SK-N-SH (cell line): ENCODE results near the gene SULT1C2. TPM values are rescaled to one million over a fixed set of nuclear protein-coding genes. Genes with fewer than 3 reads are reported as not detected.

ENCODE experiments used
- CTCF ChIA-PET: fragments of 300-600, 350-600 bp; formaldehyde crosslinking; extraction: SDS; loops from one replicate; lab custom pipeline; 2021; lab: Yijun Ruan, JAX
- POLR2A ChIA-PET: fragments of 350-600 bp; sonication (Branson Sonifier 250); formaldehyde crosslinking; extraction: SDS; loops from one replicate; lab custom pipeline; 2020; ENCODE audit warnings: antibody characterized with exemption, inconsistent platforms; lab: Yijun Ruan, JAX
- DNase-seq: peaks from one replicate; pipeline ENCODE4 v3.0.0; 2012
- H2AFZ ChIP-seq: fragments of 200-600 bp; sonication (generic); 2 replicates; pipeline ENCODE4 v1.8.1; 2016; ENCODE audit warnings: antibody characterized with exemption, mild to moderate bottlenecking, low read depth
- H3F3A ChIP-seq: fragments of 200-600 bp; sonication (generic); replicated peaks from 2 replicates; pipeline ENCODE3; 2016; ENCODE audit warnings: antibody characterized with exemption, mild to moderate bottlenecking; ENCODE audit not compliant: insufficient read depth
- H3K27ac ChIP-seq, 2 experiments: fragments of 200-500 bp in 1 of 2; fragments of 200-600 bp in 1 of 2; sonication (Bioruptor generic) in 1 of 2; sonication (generic), shearing (Covaris generic) in 1 of 2; 2 replicates each; pipeline versions ENCODE4 v1.5.1 to v1.6.1; 2014 to 2016; ENCODE audit warnings: low read depth in 2 of 2, inconsistent platforms in 1 of 2, low read length in 1 of 2, mild to moderate bottlenecking in 1 of 2, mixed read lengths in 1 of 2
- H3K27me3 ChIP-seq: fragments of 200-600 bp; sonication (generic), shearing (Covaris generic); 2 replicates; pipeline ENCODE4 v1.6.1; 2016; ENCODE audit warnings: mixed run types; ENCODE audit not compliant: insufficient read depth
- H3K36me3 ChIP-seq, 2 experiments: fragments of 200-500 bp in 1 of 2; fragments of 200-600 bp in 1 of 2; sonication (Bioruptor generic) in 1 of 2; sonication (generic) in 1 of 2; replicated peaks in 1 of 2; 2 replicates each; pipeline versions ENCODE3 to v1.5.1; 2014 to 2016; ENCODE audit warnings: low read length in 1 of 2, mild to moderate bottlenecking in 1 of 2; ENCODE audit not compliant: insufficient read depth in 2 of 2, control insufficient read depth in 1 of 2
- H3K4me1 ChIP-seq, 2 experiments: fragments of 200-500 bp in 1 of 2; fragments of 200-600 bp in 1 of 2; sonication (Bioruptor generic) in 1 of 2; sonication (generic), shearing (Covaris generic) in 1 of 2; 2 replicates each; pipeline versions ENCODE4 v1.5.1 to v1.6.1; 2014 to 2016; ENCODE audit warnings: low read depth in 1 of 2, low read length in 1 of 2, mixed run types in 1 of 2; ENCODE audit not compliant: insufficient read depth in 2 of 2, control insufficient read depth in 1 of 2
- H3K4me2 ChIP-seq: fragments of 200-600 bp; sonication (generic), shearing (Covaris generic); 2 replicates; pipeline ENCODE4 v1.6.1; 2017; ENCODE audit warnings: mixed run types
- H3K4me3 ChIP-seq, 2 experiments: fragments of 200-500 bp in 1 of 2; fragments of 200-600 bp in 1 of 2; sonication (Bioruptor generic) in 1 of 2; sonication (generic), shearing (Covaris generic) in 1 of 2; 2 replicates each; pipeline versions ENCODE4 v1.5.1 to v1.8.1; 2014 to 2016; ENCODE audit warnings: low read depth in 2 of 2, inconsistent platforms in 1 of 2, low read length in 1 of 2, mild to moderate bottlenecking in 1 of 2, mixed read lengths in 1 of 2, moderate library complexity in 1 of 2
- H3K79me2 ChIP-seq: fragments of 200-600 bp; sonication (generic); 2 replicates; pipeline ENCODE4 v1.8.1; 2017; ENCODE audit warnings: mild to moderate bottlenecking; ENCODE audit not compliant: insufficient read depth
- H3K9ac ChIP-seq: fragments of 200-600 bp; sonication (generic); 2 replicates; pipeline ENCODE4 v1.6.1; 2017; ENCODE audit warnings: mixed run types
- H3K9me2 ChIP-seq: fragments of 200-600 bp; sonication (generic); 2 replicates; pipeline ENCODE4 v1.6.1; 2017; ENCODE audit warnings: mixed run types
- H3K9me3 ChIP-seq: fragments of 200-600 bp; sonication (generic); 2 replicates; pipeline ENCODE4 v1.6.1; 2017; ENCODE audit warnings: mixed run types, mild to moderate bottlenecking, moderate library complexity
- H4K20me1 ChIP-seq: fragments of 200-600 bp; sonication (generic); 2 replicates; pipeline ENCODE4 v1.6.1; 2017; ENCODE audit warnings: mild to moderate bottlenecking, mixed run types; ENCODE audit not compliant: insufficient read depth
- CHD2 ChIP-seq: fragments of 150-350 bp; IDR thresholded peaks from 2 replicates; pipeline ENCODE4 v1.6.1; 2018; ENCODE audit warnings: low read length; ENCODE audit not compliant: partially characterized antibody
- EP300 ChIP-seq, 2 experiments: IDR thresholded peaks; 2 replicates each; pipeline versions ENCODE4 v1.4.0 to v1.6.1; 2012; ENCODE audit warnings: borderline replicate concordance in 1 of 2, low read depth in 1 of 2, low read length in 1 of 2
- FOXM1 ChIP-seq: IDR thresholded peaks from 2 replicates; pipeline ENCODE4 v1.4.0; 2012; ENCODE audit warnings: low read depth, mild to moderate bottlenecking
- GATA2 ChIP-seq: sonication (generic); formaldehyde crosslinking; IDR thresholded peaks from 2 replicates; pipeline ENCODE4 v1.5.0; 2020; ENCODE audit warnings: mild to moderate bottlenecking, missing genetic modification reagents
- MEF2A ChIP-seq: IDR thresholded peaks from 2 replicates; pipeline ENCODE4 v1.4.0; 2012; ENCODE audit warnings: low read depth, borderline replicate concordance
- MXI1 ChIP-seq: IDR thresholded peaks from 2 replicates; pipeline ENCODE4 v1.6.1; 2012; ENCODE audit warnings: mild to moderate bottlenecking, low read depth, low read length, improper control_type of control experiment
- NRF1 ChIP-seq: IDR thresholded peaks from 2 replicates; pipeline ENCODE4 v1.6.1; 2012; ENCODE audit warnings: low read depth, mild to moderate bottlenecking, low read length
- PBX3 ChIP-seq: IDR thresholded peaks from 2 replicates; pipeline ENCODE4; 2012
- RAD21 ChIP-seq: IDR thresholded peaks from 2 replicates; pipeline ENCODE4 v1.6.1; 2012; ENCODE audit warnings: mild to moderate bottlenecking, low read length
- RCOR1 ChIP-seq: fragments of 150-350 bp; IDR thresholded peaks from 2 replicates; pipeline ENCODE4 v1.6.1; 2017; ENCODE audit warnings: antibody characterized with exemption, low read length
- RXRA ChIP-seq: IDR thresholded peaks from 2 replicates; pipeline ENCODE4 v1.4.0; 2012; ENCODE audit warnings: low read depth, mild to moderate bottlenecking, borderline replicate concordance
- SIN3A ChIP-seq: IDR thresholded peaks from 2 replicates; pipeline ENCODE4 v1.6.1; 2012; ENCODE audit warnings: low read depth, mild to moderate bottlenecking, low read length, moderate library complexity, borderline replicate concordance
- SMC3 ChIP-seq: IDR thresholded peaks from 2 replicates; pipeline ENCODE4 v1.6.1; 2012; ENCODE audit warnings: low read depth, low read length, improper control_type of control experiment
- TCF12 ChIP-seq: IDR thresholded peaks from 2 replicates; pipeline ENCODE4 v1.4.0; 2012
- TEAD4 ChIP-seq: IDR thresholded peaks from 2 replicates; pipeline ENCODE4 v1.4.0; 2012; ENCODE audit warnings: mild to moderate bottlenecking, borderline replicate concordance; ENCODE audit not compliant: insufficient read depth
- USF1 ChIP-seq: IDR thresholded peaks from 2 replicates; pipeline ENCODE4 v1.4.0; 2012; ENCODE audit warnings: low read depth, borderline replicate concordance
- WGBS: methylation state at CpG from one replicate; pipeline ENCODE4 v1.1.6; 2017; ENCODE audit warnings: low lambda C conversion rate; 5-methylcytosine and 5-hydroxymethylcytosine counted together
- polyA plus RNA-seq, 3 experiments: library from polyadenylated mRNA; depleted of rRNA; stranded (reverse); fragments of >200 nt; gene quantifications; 2 replicates each; pipeline ENCODE4 v1.2.3, GENCODE V29; 2012
- TF ChIP-seq, protein P1 (sequence below): fragments of 150-350 bp; IDR thresholded peaks from 2 replicates; pipeline ENCODE4 v1.6.1; 2017; ENCODE audit warnings: antibody characterized with exemption, low read length, low read depth, borderline replicate concordance

The SULT1C2 gene
- polyA plus RNA-seq, 1 of the 3 experiments (the other 2 are of a cell fraction), result not detected

GRCh38 chr2:108348816-108349570, 60.3 kb downstream of the SULT1C2 start:
- H3K79me2 ChIP-seq, result no peaks in the 10 kb centered on the region
- H3K36me3 ChIP-seq, result no peaks in the 10 kb centered on the region
- WGBS, result 84% methylated on average over 5 of the region's 5 CpGs
- CTCF ChIA-PET, result interaction anchor here (0.6 to 3.5 kb wide), 3 partner anchors 235 to 287 kb away, joined by 3 to 22 read pairs (median 6); no protein-coding TSS in a partner anchor
- POLR2A ChIA-PET, result no interaction called here
- TF ChIP-seq SMC3 (no peak), EP300 (IDR thresholded peaks at IDR 0.05; ENCODE audit: borderline replicate concordance in 1 of 2, low read depth in 1 of 2, low read length in 1 of 2) (no peak), NRF1 (no peak), USF1 (no peak), PBX3 (no peak), TCF12 (no peak), FOXM1 (no peak), TEAD4 (no peak), RCOR1 (no peak), RXRA (no peak), RAD21 (no peak), MXI1 (no peak), SIN3A (no peak), GATA2 (CRISPR knock-in tag) (no peak)
- TF ChIP-seq, protein P1, sequence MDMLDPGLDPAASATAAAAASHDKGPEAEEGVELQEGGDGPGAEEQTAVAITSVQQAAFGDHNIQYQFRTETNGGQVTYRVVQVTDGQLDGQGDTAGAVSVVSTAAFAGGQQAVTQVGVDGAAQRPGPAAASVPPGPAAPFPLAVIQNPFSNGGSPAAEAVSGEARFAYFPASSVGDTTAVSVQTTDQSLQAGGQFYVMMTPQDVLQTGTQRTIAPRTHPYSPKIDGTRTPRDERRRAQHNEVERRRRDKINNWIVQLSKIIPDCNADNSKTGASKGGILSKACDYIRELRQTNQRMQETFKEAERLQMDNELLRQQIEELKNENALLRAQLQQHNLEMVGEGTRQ, result no peak
- H3K9me2 ChIP-seq, result no peaks in the 10 kb centered on the region
- H3K4me2 ChIP-seq, result no peak overlapping the region
- no peak overlapping the region for H3K9ac ChIP-seq
- no peak overlapping the region for H3K27ac ChIP-seq
- H3K9me3 ChIP-seq, result no peaks in the 10 kb centered on the region
- no peaks in the 10 kb centered on the region for H3K27me3 ChIP-seq
- H3K4me3 ChIP-seq, result no peak overlapping the region
- no peaks in the 10 kb centered on the region; a peak in 1 of 4 replicates for H3K4me1 ChIP-seq
- H4K20me1 ChIP-seq, result no peaks in the 10 kb centered on the region
- no peak for DNase-seq
- no peak overlapping the region for H2AFZ ChIP-seq
- H3F3A ChIP-seq, result no peaks in the 10 kb centered on the region

- ChIA-PET CTCF (interaction anchor here (1.2 to 3.5 kb wide), 2 partner anchors 235 to 287 kb away, joined by 6 to 22 read pairs; no protein-coding TSS in a partner anchor), POLR2A (no interaction called here)
- Histone ChIP-seq H3K4me3 (no peak overlapping the region), H3K4me2 (no peak overlapping the region), H2AFZ (no peak overlapping the region), H3K79me2 (no peaks in the 10 kb centered on the region), H3K36me3 (no peaks in the 10 kb centered on the region), H3K9me3 (no peaks in the 10 kb centered on the region), H3K9me2 (no peaks in the 10 kb centered on the region), H3K9ac (no peak overlapping the region), H3K27ac (no peak overlapping the region), H3F3A (no peaks in the 10 kb centered on the region), H4K20me1 (no peaks in the 10 kb centered on the region), H3K27me3 (no peaks in the 10 kb centered on the region), H3K4me1 (no peaks in the 10 kb centered on the region; a peak in 1 of 4 replicates)
- no peak for DNase-seq
- TF ChIP-seq EP300 (IDR thresholded peaks at IDR 0.05; ENCODE audit: borderline replicate concordance in 1 of 2, low read depth in 1 of 2, low read length in 1 of 2) (no peak), CHD2 (no peak), MEF2A (no peak)
- 42% methylated on average over 2 of the region's 2 CpGs for WGBS
Observed at GRCh38 chr2:108349571-108349928, 60.9 kb downstream of the SULT1C2 start.
